H1 (cell line): Measurements from ENCODE around the gene ITSN1. TPM values are rescaled to one million over a fixed set of nuclear protein-coding genes. Genes with fewer than 3 reads are reported as not detected.

Experiments
- CTCF ChIA-PET: fragments of 300-600 bp; sonication (Branson Sonifier 250); formaldehyde crosslinking; loops from one replicate; lab custom pipeline; 2021; ENCODE audit not compliant: partially characterized antibody; lab: Charles Lee
- POLR2A ChIA-PET: fragments of 300-600 bp; sonication (Branson Sonifier 250); formaldehyde crosslinking; loops from one replicate; lab custom pipeline; 2021; ENCODE audit warnings: inconsistent platforms; ENCODE audit not compliant: partially characterized antibody; lab: Charles Lee
- DNase-seq, 2 experiments: peaks; one replicate each; pipeline versions ENCODE4 v3.0.0 to v3.0.0-alpha.2; 2010 to 2022; ENCODE audit warnings: low spot score in 2 of 2, low read depth in 1 of 2, mixed read lengths in 1 of 2
- FAIRE-seq: peaks from 2 replicates; lab custom pipeline; 2011; peaks lifted over from hg19 to GRCh38; lab: Jason Lieb, UNC
- H2AFZ ChIP-seq: 2 replicates; pipeline ENCODE4 v1.8.1; 2012; ENCODE audit warnings: low read length, inconsistent platforms
- H2AK5ac ChIP-seq: 2 replicates; pipeline ENCODE4 v1.6.1; 2013; ENCODE audit warnings: low read depth, low read length
- H2BK120ac ChIP-seq: replicated peaks from 2 replicates; pipeline ENCODE3; 2013; ENCODE audit warnings: low read depth, low read length, inconsistent platforms
- H2BK12ac ChIP-seq: 2 replicates; pipeline ENCODE4 v1.6.1; 2013; ENCODE audit warnings: low read depth, low read length
- H2BK15ac ChIP-seq: 2 replicates; pipeline ENCODE4 v1.6.1; 2013; ENCODE audit warnings: low read length
- H2BK20ac ChIP-seq: 2 replicates; pipeline ENCODE4 v1.6.1; 2013; ENCODE audit warnings: low read length
- H2BK5ac ChIP-seq: 2 replicates; pipeline ENCODE4 v1.6.1; 2013; ENCODE audit warnings: low read depth, low read length
- H3K14ac ChIP-seq: 2 replicates; pipeline ENCODE4 v1.6.1; 2013; ENCODE audit warnings: inconsistent platforms; ENCODE audit not compliant: insufficient read length
- H3K18ac ChIP-seq: 2 replicates; pipeline ENCODE4 v1.6.1; 2013; ENCODE audit warnings: low read length; ENCODE audit errors: extremely low read depth
- H3K23ac ChIP-seq: 2 replicates; pipeline ENCODE4 v1.6.1; 2013; ENCODE audit warnings: inconsistent platforms; ENCODE audit not compliant: insufficient read length
- H3K23me2 ChIP-seq: 2 replicates; pipeline ENCODE4 v1.6.1; 2013; ENCODE audit warnings: low read depth, low read length
- H3K27ac ChIP-seq: 2 replicates; pipeline ENCODE4 v1.6.1; 2011; ENCODE audit warnings: low read depth, low read length, inconsistent platforms
- H3K27me3 ChIP-seq, 4 experiments: replicated peaks in 1 of 4; 1 replicate in 1 of 4; 2 replicates in 3 of 4; pipeline versions ENCODE4 v1.6.1 to v1.8.1; 2011 to 2013; ENCODE audit warnings: low read length in 3 of 4, mild to moderate bottlenecking in 3 of 4, inconsistent platforms in 2 of 4, mixed read lengths in 2 of 4, moderate library complexity in 1 of 4; ENCODE audit not compliant: control insufficient read depth in 3 of 4, insufficient read depth in 3 of 4; ENCODE audit errors: extremely low read depth in 1 of 4
- H3K36me3 ChIP-seq, 4 experiments: 2 replicates each; pipeline versions ENCODE4 v1.6.1 to v1.8.1; 2011 to 2013; ENCODE audit warnings: mild to moderate bottlenecking in 4 of 4, low read length in 3 of 4, moderate library complexity in 2 of 4, control low read depth in 1 of 4, inconsistent platforms in 1 of 4; ENCODE audit not compliant: insufficient read depth in 4 of 4, control insufficient read depth in 2 of 4
- H3K4ac ChIP-seq: replicated peaks from 2 replicates; pipeline ENCODE3; 2013; ENCODE audit warnings: low read length, low read depth, mixed read lengths, inconsistent platforms; ENCODE audit not compliant: insufficient read length
- H3K4me1 ChIP-seq, 4 experiments: replicated peaks in 1 of 4; 1 replicate in 1 of 4; 2 replicates in 3 of 4; pipeline versions ENCODE4 v1.6.1 to v1.8.1; 2011 to 2013; ENCODE audit warnings: low read length in 3 of 4, inconsistent platforms in 2 of 4, mixed read lengths in 1 of 4; ENCODE audit not compliant: insufficient read depth in 4 of 4, control insufficient read depth in 3 of 4
- H3K4me2 ChIP-seq, 2 experiments: 2 replicates each; pipeline versions ENCODE4 v1.6.1 to v1.8.1; 2011 to 2013; ENCODE audit warnings: low read depth in 2 of 2, low read length in 2 of 2, control low read depth in 1 of 2, inconsistent platforms in 1 of 2, mild to moderate bottlenecking in 1 of 2; ENCODE audit not compliant: insufficient read depth in 1 of 2
- H3K4me3 ChIP-seq, 4 experiments: fragments of 200-600, 300-600 bp in 1 of 4; sonication (generic), shearing (Covaris generic), sonication (Bioruptor Twin) in 1 of 4; 2 replicates each; pipeline versions ENCODE4 v1.5.1 to v1.8.1; 2011 to 2016; ENCODE audit warnings: low read length in 4 of 4, low read depth in 3 of 4, control low read depth in 2 of 4, inconsistent platforms in 2 of 4, mild to moderate bottlenecking in 2 of 4, mixed read lengths in 1 of 4, moderate library complexity in 1 of 4; ENCODE audit not compliant: insufficient read depth in 2 of 4; ENCODE audit errors: extremely low read depth in 1 of 4
- H3K56ac ChIP-seq: replicated peaks from 2 replicates; pipeline ENCODE3; 2013; ENCODE audit warnings: low read depth, mild to moderate bottlenecking, mixed read lengths, low read length, inconsistent platforms; ENCODE audit not compliant: insufficient read length
- H3K79me1 ChIP-seq: 2 replicates; pipeline ENCODE4 v1.6.1; 2013; ENCODE audit warnings: low read depth, low read length, control low read depth
- H3K79me2 ChIP-seq, 2 experiments: 2 replicates each; pipeline versions ENCODE4 v1.6.1 to v1.8.1; 2012 to 2013; ENCODE audit warnings: low read length in 2 of 2, mild to moderate bottlenecking in 2 of 2, inconsistent platforms in 1 of 2; ENCODE audit not compliant: insufficient read depth in 2 of 2, control insufficient read depth in 1 of 2
- H3K9ac ChIP-seq, 4 experiments: replicated peaks in 1 of 4; 1 replicate in 1 of 4; 2 replicates in 3 of 4; pipeline versions ENCODE4 v1.6.1 to v1.8.1; 2011 to 2013; ENCODE audit warnings: low read depth in 3 of 4, low read length in 3 of 4, control low read depth in 2 of 4, mild to moderate bottlenecking in 2 of 4, moderate library complexity in 2 of 4, inconsistent platforms in 1 of 4; ENCODE audit errors: extremely low read depth in 1 of 4
- H3K9me3 ChIP-seq, 2 experiments: 2 replicates each; pipeline versions ENCODE4 v1.6.1 to v1.8.1; 2012 to 2013; ENCODE audit warnings: mild to moderate bottlenecking in 2 of 2, moderate library complexity in 2 of 2, control low read depth in 1 of 2, inconsistent platforms in 1 of 2, low read depth in 1 of 2, low read length in 1 of 2, mixed read lengths in 1 of 2; ENCODE audit not compliant: insufficient read depth in 2 of 2
- H4K20me1 ChIP-seq, 2 experiments: replicated peaks in 1 of 2; 2 replicates each; pipeline versions ENCODE3 to v1.8.1; 2011 to 2013; ENCODE audit warnings: inconsistent platforms in 2 of 2, low read length in 2 of 2, mild to moderate bottlenecking in 1 of 2; ENCODE audit not compliant: insufficient read depth in 2 of 2, control insufficient read depth in 1 of 2
- H4K5ac ChIP-seq: 2 replicates; pipeline ENCODE4 v1.6.1; 2013; ENCODE audit warnings: low read length, low read depth, mixed read lengths, inconsistent platforms; ENCODE audit not compliant: insufficient read length
- H4K8ac ChIP-seq: 2 replicates; pipeline ENCODE4 v1.8.0; 2013; ENCODE audit warnings: mild to moderate bottlenecking, moderate library complexity, low read length, inconsistent platforms; ENCODE audit not compliant: insufficient read depth; ENCODE audit errors: extremely low read depth
- H4K91ac ChIP-seq: replicated peaks from 2 replicates; pipeline ENCODE3; 2013; ENCODE audit warnings: low read length, mixed read lengths, inconsistent platforms; ENCODE audit not compliant: insufficient read length
- CHD1 ChIP-seq: IDR thresholded peaks from 2 replicates; pipeline ENCODE4 v1.6.1; 2012; ENCODE audit warnings: low read depth, low read length, improper control_type of control experiment
- CHD2 ChIP-seq: IDR thresholded peaks from 2 replicates; pipeline ENCODE4 v1.6.1; 2012; ENCODE audit warnings: low read length, improper control_type of control experiment
- HDAC2 ChIP-seq, 2 experiments: fragments of 300-600 bp in 1 of 2; sonication (generic) in 1 of 2; IDR thresholded peaks; 2 replicates each; pipeline ENCODE4 v1.6.1; 2011 to 2012; ENCODE audit warnings: low read depth in 2 of 2, low read length in 2 of 2, mild to moderate bottlenecking in 2 of 2, moderate library complexity in 2 of 2, borderline replicate concordance in 1 of 2, inconsistent platforms in 1 of 2
- HDAC6 ChIP-seq: IDR thresholded peaks from one replicate; pipeline ENCODE4 v1.7.1; 2012; ENCODE audit warnings: low read depth, mild to moderate bottlenecking, inconsistent platforms, low read length, moderate library complexity
- JUN ChIP-seq: IDR thresholded peaks from 2 replicates; pipeline ENCODE4 v1.6.1; 2011; ENCODE audit warnings: low read depth, mild to moderate bottlenecking, improper control_type of control experiment, low read length
- MAFK ChIP-seq: IDR thresholded peaks from 2 replicates; pipeline ENCODE4 v1.6.1; 2012; ENCODE audit warnings: low read depth, mild to moderate bottlenecking, improper control_type of control experiment, low read length
- RFX5 ChIP-seq: IDR thresholded peaks from 2 replicates; pipeline ENCODE4 v1.6.1; 2011; ENCODE audit warnings: low read depth, low read length, improper control_type of control experiment, borderline replicate concordance
- RXRA ChIP-seq: IDR thresholded peaks from 2 replicates; pipeline ENCODE4 v1.6.1; 2011; ENCODE audit warnings: low read depth, mild to moderate bottlenecking, low read length, moderate library complexity; ENCODE audit not compliant: insufficient read depth
- SP1 ChIP-seq: IDR thresholded peaks from 2 replicates; pipeline ENCODE4 v1.6.1; 2011; ENCODE audit warnings: low read depth, low read length
- TCF12 ChIP-seq: IDR thresholded peaks from 2 replicates; pipeline ENCODE4 v1.6.1; 2011; ENCODE audit warnings: low read depth, mild to moderate bottlenecking, low read length
- USF2 ChIP-seq: IDR thresholded peaks from 2 replicates; pipeline ENCODE4 v1.6.1; 2011; ENCODE audit warnings: low read length, improper control_type of control experiment
- WGBS, 2 experiments: shearing (Covaris generic) in 1 of 2; methylation state at CpG; one replicate each; pipeline versions ENCODE4 v1.1.6 to v1.1.7; 2013 to 2015; ENCODE audit warnings: low lambda C conversion rate in 2 of 2, mixed read lengths in 2 of 2, inconsistent platforms in 1 of 2, low coverage in 1 of 2, missing lambda C conversion rate in 1 of 2; ENCODE audit not compliant: insufficient replicate concordance in 2 of 2, insufficient coverage in 1 of 2, insufficient read length in 1 of 2; ENCODE audit errors: extremely low coverage in 1 of 2, missing lambda C conversion rate in 1 of 2; 5-methylcytosine and 5-hydroxymethylcytosine counted together
- polyA plus RNA-seq, 7 experiments: library from polyadenylated mRNA; depleted of rRNA in 3 of 7; stranded (reverse) in 5 of 7; unstranded in 2 of 7; fragments of >200 nt in 5 of 7; fragments of 200-250 nt in 2 of 7; gene quantifications; 1 replicate in 5 of 7; 2 replicates in 1 of 7; 4 replicates in 1 of 7; pipeline versions ENCODE4 v1.2.1 to v1.2.3, GENCODE V29; 2011 to 2013; ENCODE audit warnings: missing spikeins in 2 of 7, mixed read lengths in 2 of 7
- total RNA-seq: library from RNA; stranded (reverse); fragmentation: NEBNext Ultra II Directional; extraction: Animal tissue kit (Norgen Biotek cat#: 25700); gene quantifications from 2 replicates; pipeline ENCODE4 v1.2.1, GENCODE V29; 2021
- TF ChIP-seq, protein P1 (sequence below): IDR thresholded peaks from 2 replicates; pipeline ENCODE4 v1.6.1; 2012; ENCODE audit warnings: low read length, inconsistent platforms

ITSN1 gene
- total and polyA plus RNA-seq, 2 of the 8 experiments (the other 6 are each of a cell fraction or from before 2014, with no cell fraction given): 60.8 to 78.1 TPM

DNA sequence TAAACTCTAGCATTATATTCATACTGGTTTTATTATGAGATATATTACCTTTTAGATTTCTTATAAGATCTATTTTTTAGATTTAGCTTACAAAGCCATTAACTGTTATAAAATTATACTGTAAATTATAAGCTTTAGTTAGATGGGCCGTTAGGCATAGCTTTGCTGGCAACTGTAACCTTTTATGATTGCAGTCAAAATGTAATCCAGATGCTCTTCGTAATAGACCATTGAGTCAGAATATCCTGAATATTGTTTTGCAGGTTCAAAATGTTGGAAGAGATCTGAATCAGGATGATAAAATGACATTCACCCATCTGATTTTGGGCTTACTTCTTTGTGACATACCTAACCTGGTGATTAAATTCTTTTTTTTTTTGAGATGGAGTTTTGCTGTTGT lies 20.9 kb downstream of the ITSN1 start:
- no peak overlapping the region for H3K18ac ChIP-seq
- POLR2A ChIA-PET: no interaction called here
- FAIRE-seq (no peak), DNase-seq (no peak)
- no peak overlapping the region for H2BK20ac ChIP-seq
- CTCF ChIA-PET: no interaction called here
- H3K4me1 ChIP-seq: peaks cover 0 to 14% (median 2%) of the 10 kb centered on the region in 4 experiments; a peak in 3 of 7 replicates
- H3K79me2 ChIP-seq: peaks cover 26 to 98% of the 10 kb centered on the region in 2 experiments
- H4K8ac ChIP-seq: no peak overlapping the region
- H3K27me3 ChIP-seq: no peaks in the 10 kb centered on the region
- H3K23ac ChIP-seq: no peak overlapping the region
- no peak overlapping the region for H3K9ac ChIP-seq
- H3K4me3 ChIP-seq: no peak overlapping the region
- H3K23me2 ChIP-seq: no peaks in the 10 kb centered on the region
- H4K5ac ChIP-seq: no peak overlapping the region
- no peak overlapping the region for H2AFZ ChIP-seq
- no peak overlapping the region for H3K4me2 ChIP-seq
- no peak overlapping the region for H4K91ac ChIP-seq
- no peak overlapping the region for H3K4ac ChIP-seq
- no peaks in the 10 kb centered on the region for H3K9me3 ChIP-seq
- H3K79me1 ChIP-seq: peaks cover 9% of the 10 kb centered on the region
- no peak overlapping the region for H2BK12ac ChIP-seq
- no peaks in the 10 kb centered on the region for H3K36me3 ChIP-seq
- H3K27ac ChIP-seq: no peak overlapping the region
- no peak overlapping the region for H2BK120ac ChIP-seq
- H2BK15ac ChIP-seq: no peak overlapping the region
- H2BK5ac ChIP-seq: no peak overlapping the region
- H4K20me1 ChIP-seq: peaks cover 3 to 21% of the 10 kb centered on the region in 2 experiments
- no peak overlapping the region for H3K56ac ChIP-seq
- no peak overlapping the region for H3K14ac ChIP-seq
- no peak overlapping the region for H2AK5ac ChIP-seq
- WGBS, 2 experiments: 98% methylated on average over 2 of the region's 2 CpGs; no CpG with 5 or more reads in 1 of the 2 experiments
- TF ChIP-seq RXRA (no peak), HDAC6 (no peak), MAFK (no peak), TCF12 (no peak), CHD2 (no peak), USF2 (no peak), CHD1 (no peak), JUN (no peak), SP1 (no peak), HDAC2 (IDR thresholded peaks at IDR 0.05; ENCODE audit: borderline replicate concordance in 1 of 2, low read depth in 2 of 2, low read length in 2 of 2) (no peak), RFX5 (no peak)
- TF ChIP-seq, protein P1, sequence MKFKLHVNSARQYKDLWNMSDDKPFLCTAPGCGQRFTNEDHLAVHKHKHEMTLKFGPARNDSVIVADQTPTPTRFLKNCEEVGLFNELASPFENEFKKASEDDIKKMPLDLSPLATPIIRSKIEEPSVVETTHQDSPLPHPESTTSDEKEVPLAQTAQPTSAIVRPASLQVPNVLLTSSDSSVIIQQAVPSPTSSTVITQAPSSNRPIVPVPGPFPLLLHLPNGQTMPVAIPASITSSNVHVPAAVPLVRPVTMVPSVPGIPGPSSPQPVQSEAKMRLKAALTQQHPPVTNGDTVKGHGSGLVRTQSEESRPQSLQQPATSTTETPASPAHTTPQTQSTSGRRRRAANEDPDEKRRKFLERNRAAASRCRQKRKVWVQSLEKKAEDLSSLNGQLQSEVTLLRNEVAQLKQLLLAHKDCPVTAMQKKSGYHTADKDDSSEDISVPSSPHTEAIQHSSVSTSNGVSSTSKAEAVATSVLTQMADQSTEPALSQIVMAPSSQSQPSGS: no peak
